ENCODE results near the gene BCAP31.
"Not testable (repeated sequence)": the region's sequence is repeated elsewhere in the genome, so short reads cannot be mapped to it uniquely, and the experiment has no call there.

BCAP31 gene

GRCh38 chrX:153731117-153731844, 7.1 kb upstream of the BCAP31 start:
- peak; percentile 53 for ATAC-seq
- Mint-ChIP-seq H3K27ac (no peak overlapping the region), H3K9me3 (peaks cover 2% of the 10 kb centered on the region), H3K36me3 (no peaks in the 10 kb centered on the region), H3K4me1 (peaks cover 46% of the 10 kb centered on the region), H3K4me3 (peak overlapping the region; percentile 38)
- DNase-seq (ENCODE audit: low spot score in 2 of 2): no peak

- peaks cover 40% of the 10 kb centered on the region for H3K4me1 Mint-ChIP-seq
- ATAC-seq; DNase-seq (ENCODE audit: low spot score in 2 of 2); H3K36me3 Mint-ChIP-seq; H3K4me3 Mint-ChIP-seq; H3K27ac Mint-ChIP-seq; H3K9me3 Mint-ChIP-seq: not testable (repeated sequence)
Observed at GRCh38 chrX:153730115-153730514, 5.9 kb upstream of the BCAP31 start.

- ATAC-seq (no peak), DNase-seq (ENCODE audit: low spot score in 2 of 2) (no peak)
- Mint-ChIP-seq H3K27ac (no peak overlapping the region), H3K9me3 (peaks cover 2% of the 10 kb centered on the region), H3K4me1 (peaks cover 34% of the 10 kb centered on the region), H3K4me3 (no peak overlapping the region), H3K36me3 (no peaks in the 10 kb centered on the region)
Observed at GRCh38 chrX:153728951-153729631, 4.9 kb upstream of the BCAP31 start.

- Mint-ChIP-seq H3K4me3 (no peak overlapping the region), H3K9me3 (peaks cover 2% of the 10 kb centered on the region), H3K27ac (no peak overlapping the region), H3K4me1 (peaks cover 34% of the 10 kb centered on the region), H3K36me3 (peaks cover 6% of the 10 kb centered on the region)
- DNase-seq (ENCODE audit: low spot score in 2 of 2): no peak
- no peak for ATAC-seq
Observed at GRCh38 chrX:153728095-153728494, 3.9 kb upstream of the BCAP31 start.

- H3K9me3 Mint-ChIP-seq: peaks cover 2% of the 10 kb centered on the region
- peak overlapping the region; percentile 69 for H3K27ac Mint-ChIP-seq
- no peak for ATAC-seq
- H3K36me3 Mint-ChIP-seq: peaks cover 13% of the 10 kb centered on the region
- peak overlapping the region; percentile 64 for H3K4me3 Mint-ChIP-seq
- no peak for DNase-seq (ENCODE audit: low spot score in 2 of 2)
- peaks cover 37% of the 10 kb centered on the region for H3K4me1 Mint-ChIP-seq
Observed at GRCh38 chrX:153727123-153727931, 3.1 kb upstream of the BCAP31 start.

GRCh38 chrX:153726286-153727122, 2.3 kb upstream of the BCAP31 start:
- peaks cover under 1% of the 10 kb centered on the region for H3K9me3 Mint-ChIP-seq
- ATAC-seq (no peak), DNase-seq (ENCODE audit: low spot score in 2 of 2) (no peak)
- peak overlapping the region; percentile 69 for H3K27ac Mint-ChIP-seq
- H3K4me3 Mint-ChIP-seq: peak overlapping the region; percentile 64
- peaks cover 20% of the 10 kb centered on the region for H3K36me3 Mint-ChIP-seq
- peaks cover 34% of the 10 kb centered on the region for H3K4me1 Mint-ChIP-seq

GRCh38 chrX:153725832-153726285, 1.7 kb upstream of the BCAP31 start:
- Mint-ChIP-seq H3K36me3 (peaks cover 24% of the 10 kb centered on the region), H3K27ac (peak overlapping the region; percentile 69), H3K4me3 (peak overlapping the region; percentile 64), H3K9me3 (no peaks in the 10 kb centered on the region), H3K4me1 (peaks cover 28% of the 10 kb centered on the region)
- ATAC-seq (no peak), DNase-seq (ENCODE audit: low spot score in 2 of 2) (no peak)

GRCh38 chrX:153725039-153725831, 1.0 kb upstream of the BCAP31 start:
- peak overlapping the region; percentile 69 for H3K27ac Mint-ChIP-seq
- H3K4me3 Mint-ChIP-seq: peak overlapping the region; percentile 83
- H3K4me1 Mint-ChIP-seq: peaks cover 24% of the 10 kb centered on the region
- H3K9me3 Mint-ChIP-seq: no peaks in the 10 kb centered on the region
- peaks cover 31% of the 10 kb centered on the region for H3K36me3 Mint-ChIP-seq
- DNase-seq (ENCODE audit: low spot score in 2 of 2): no peak
- peak; percentile 2 for ATAC-seq

GRCh38 chrX:153723351-153724251, 586 bp downstream of the BCAP31 start:
- ATAC-seq: peak; percentile 51
- H3K9me3 Mint-ChIP-seq: no peaks in the 10 kb centered on the region
- H3K27ac Mint-ChIP-seq: peak overlapping the region; percentile 77
- peak; percentile 21 to 75 for DNase-seq (ENCODE audit: low spot score in 2 of 2)
- peak overlapping the region; percentile 83 for H3K4me3 Mint-ChIP-seq
- peaks cover 47% of the 10 kb centered on the region for H3K36me3 Mint-ChIP-seq
- peaks cover 28% of the 10 kb centered on the region for H3K4me1 Mint-ChIP-seq

- Mint-ChIP-seq H3K36me3 (peaks cover 55% of the 10 kb centered on the region), H3K4me1 (peaks cover 28% of the 10 kb centered on the region), H3K27ac (peak overlapping the region; percentile 77), H3K4me3 (peak overlapping the region; percentile 83), H3K9me3 (no peaks in the 10 kb centered on the region)
- DNase-seq (ENCODE audit: low spot score in 2 of 2) (no peak), ATAC-seq (no peak)
Observed at GRCh38 chrX:153722704-153723350, 1.4 kb downstream of the BCAP31 start.

- H3K4me1 Mint-ChIP-seq: peaks cover 15% of the 10 kb centered on the region
- peaks cover 86% of the 10 kb centered on the region for H3K36me3 Mint-ChIP-seq
- H3K27ac Mint-ChIP-seq: no peak overlapping the region
Observed at GRCh38 chrX:153719701-153720100, 4.5 kb downstream of the BCAP31 start.

GRCh38 chrX:153719238-153719637, 4.9 kb downstream of the BCAP31 start:
- no peak for ATAC-seq
- Mint-ChIP-seq H3K36me3 (peaks cover 91% of the 10 kb centered on the region), H3K4me3 (no peak overlapping the region)

More at GRCh38 chrX:153719701-153720100, 4.5 kb downstream of the BCAP31 start:
- DNase-seq (ENCODE audit: low spot score in 2 of 2) (no peak), ATAC-seq (no peak)
- no peak overlapping the region for H3K4me3 Mint-ChIP-seq
- H3K9me3 Mint-ChIP-seq: no peaks in the 10 kb centered on the region

GRCh38 chrX:153717445-153717844, 6.7 kb downstream of the BCAP31 start:
- ATAC-seq: no peak
- Mint-ChIP-seq H3K4me3 (no peak overlapping the region), H3K9me3 (no peaks in the 10 kb centered on the region), H3K27ac (no peak overlapping the region), H3K4me1 (peaks cover 11% of the 10 kb centered on the region), H3K36me3 (peaks cover 96% of the 10 kb centered on the region)
- DNase-seq (ENCODE audit: low spot score in 2 of 2): no peak

More at GRCh38 chrX:153719238-153719637, 4.9 kb downstream of the BCAP31 start:
- Mint-ChIP-seq H3K27ac (no peak overlapping the region), H3K9me3 (no peaks in the 10 kb centered on the region), H3K4me1 (peaks cover 15% of the 10 kb centered on the region)
- no peak for DNase-seq (ENCODE audit: low spot score in 2 of 2)
